ENCODE measurements around the gene HIPK2. TPM values are rescaled to one million over a fixed set of nuclear protein-coding genes. Genes with fewer than 3 reads are reported as not detected.

Gene HIPK2
- total and polyA plus RNA-seq, 2 of the 4 experiments (the other 2 are of a cell fraction) = 22.0 to 27.1 TPM

DNA sequence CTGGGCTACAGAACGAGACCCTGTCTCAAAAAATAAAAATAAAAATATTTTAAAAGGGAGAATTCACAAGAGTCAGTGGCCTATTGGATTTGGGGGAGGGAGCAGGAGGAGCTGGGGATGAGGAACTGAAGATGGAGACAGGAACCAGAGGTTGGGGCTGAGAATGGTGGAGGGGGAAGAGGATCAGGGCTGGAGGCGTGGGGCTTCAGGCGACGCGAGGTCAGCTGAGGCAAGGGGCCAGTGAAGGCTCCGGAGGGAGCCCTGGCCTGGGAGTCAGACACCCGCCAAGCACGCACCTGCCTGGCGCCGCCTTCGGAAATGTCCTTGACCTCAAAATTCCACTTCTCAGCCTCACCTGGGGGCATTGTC, 255.0 kb downstream of the HIPK2 start:
- H3K9me1 ChIP-seq (ENCODE audit: insufficient read depth, low read length) = peaks cover 4% of the 10 kb centered on the region
- H3K18ac ChIP-seq (ENCODE audit: low read depth, low read length) = no peak overlapping the region
- no peak overlapping the region for H4K91ac ChIP-seq (ENCODE audit: insufficient read depth, low read depth, low read length)
- H2AK9ac ChIP-seq (replicated peaks; ENCODE audit: low read depth, low read length, poor library complexity) = no peak overlapping the region
- no peak overlapping the region for H4K5ac ChIP-seq (ENCODE audit: low read depth, low read length)
- TF ChIP-seq, protein P1, sequence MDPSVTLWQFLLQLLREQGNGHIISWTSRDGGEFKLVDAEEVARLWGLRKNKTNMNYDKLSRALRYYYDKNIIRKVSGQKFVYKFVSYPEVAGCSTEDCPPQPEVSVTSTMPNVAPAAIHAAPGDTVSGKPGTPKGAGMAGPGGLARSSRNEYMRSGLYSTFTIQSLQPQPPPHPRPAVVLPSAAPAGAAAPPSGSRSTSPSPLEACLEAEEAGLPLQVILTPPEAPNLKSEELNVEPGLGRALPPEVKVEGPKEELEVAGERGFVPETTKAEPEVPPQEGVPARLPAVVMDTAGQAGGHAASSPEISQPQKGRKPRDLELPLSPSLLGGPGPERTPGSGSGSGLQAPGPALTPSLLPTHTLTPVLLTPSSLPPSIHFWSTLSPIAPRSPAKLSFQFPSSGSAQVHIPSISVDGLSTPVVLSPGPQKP (IDR thresholded peaks at IDR 0.05; ENCODE audit: borderline replicate concordance, low read depth, low read length) = no peak
- TF ChIP-seq RAD21 (IDR thresholded peaks at IDR 0.05; ENCODE audit: low read length) (no peak), RFX5 (IDR thresholded peaks at IDR 0.05; ENCODE audit: low read depth, low read length) (no peak), MAFK (IDR thresholded peaks at IDR 0.05; ENCODE audit: low read depth, low read length) (no peak), NFE2L2 (IDR thresholded peaks at IDR 0.05; ENCODE audit: low read depth, low read length) (no peak), RCOR1 (IDR thresholded peaks at IDR 0.05; ENCODE audit: insufficient replicate concordance, low read length) (no peak), CEBPB (IDR thresholded peaks at IDR 0.05; ENCODE audit: low read depth, low read length) (no peak), BHLHE40 (IDR thresholded peaks at IDR 0.05; ENCODE audit: low read depth, low read length) (no peak), SMC3 (IDR thresholded peaks at IDR 0.05; ENCODE audit: low read depth, low read length) (no peak), POLR2A (IDR thresholded peaks at IDR 0.05; ENCODE audit: low read depth, low read length) (no peak), USF2 (IDR thresholded peaks at IDR 0.05; ENCODE audit: low read depth, low read length) (no peak)
- TF ChIP-seq, protein P2, sequence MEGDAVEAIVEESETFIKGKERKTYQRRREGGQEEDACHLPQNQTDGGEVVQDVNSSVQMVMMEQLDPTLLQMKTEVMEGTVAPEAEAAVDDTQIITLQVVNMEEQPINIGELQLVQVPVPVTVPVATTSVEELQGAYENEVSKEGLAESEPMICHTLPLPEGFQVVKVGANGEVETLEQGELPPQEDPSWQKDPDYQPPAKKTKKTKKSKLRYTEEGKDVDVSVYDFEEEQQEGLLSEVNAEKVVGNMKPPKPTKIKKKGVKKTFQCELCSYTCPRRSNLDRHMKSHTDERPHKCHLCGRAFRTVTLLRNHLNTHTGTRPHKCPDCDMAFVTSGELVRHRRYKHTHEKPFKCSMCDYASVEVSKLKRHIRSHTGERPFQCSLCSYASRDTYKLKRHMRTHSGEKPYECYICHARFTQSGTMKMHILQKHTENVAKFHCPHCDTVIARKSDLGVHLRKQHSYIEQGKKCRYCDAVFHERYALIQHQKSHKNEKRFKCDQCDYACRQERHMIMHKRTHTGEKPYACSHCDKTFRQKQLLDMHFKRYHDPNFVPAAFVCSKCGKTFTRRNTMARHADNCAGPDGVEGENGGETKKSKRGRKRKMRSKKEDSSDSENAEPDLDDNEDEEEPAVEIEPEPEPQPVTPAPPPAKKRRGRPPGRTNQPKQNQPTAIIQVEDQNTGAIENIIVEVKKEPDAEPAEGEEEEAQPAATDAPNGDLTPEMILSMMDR (conservative IDR thresholded peaks at IDR 0.05; ENCODE audit: low read depth, low read length) = no peak
- in situ Hi-C loops (cut with MboI; ENCODE audit: low sequenced_read_pairs) (no loop called here), intact Hi-C loops (cut with micrococcal nuclease) (no loop called here), dilution Hi-C loops (cut with HindIII; ENCODE audit: low sequenced_read_pairs, unreplicated experiment) (no loop called here)
- H3K9me3 ChIP-seq (ENCODE audit: control insufficient read depth, insufficient read depth, low read length) = peaks cover 4% of the 10 kb centered on the region
- no peak overlapping the region for H2AFZ ChIP-seq (replicated peaks; ENCODE audit: low read length, poor library complexity)
- H3K27me3 ChIP-seq (ENCODE audit: control insufficient read depth, insufficient read depth, low read length) = peaks cover 43% of the 10 kb centered on the region
- no peak overlapping the region for H3K56ac ChIP-seq (ENCODE audit: extremely low read depth, insufficient read depth, low read length)
- no peak overlapping the region for H2AK5ac ChIP-seq (ENCODE audit: low read depth, low read length)
- no peak overlapping the region for H2BK120ac ChIP-seq (ENCODE audit: low read depth, low read length)
- CTCF ChIA-PET = no interaction called here
- H3K4me3 ChIP-seq (ENCODE audit: insufficient read depth, low read depth, low read length) = no peak overlapping the region
- H3K4me2 ChIP-seq (ENCODE audit: low read depth, low read length) = no peak overlapping the region
- H3K79me1 ChIP-seq (ENCODE audit: low read depth in 1 of 2, low read length in 2 of 2) = no peaks in the 10 kb centered on the region
- DNase-seq (no peak), ATAC-seq (ENCODE audit: low read depth) (no peak)
- no TSS peak for BruUV-seq (replicated peaks)
- no peak overlapping the region for H3K27ac ChIP-seq (ENCODE audit: insufficient read depth, low read length)
- H2BK20ac ChIP-seq (ENCODE audit: low read depth, low read length) = no peak overlapping the region
- H3K4ac ChIP-seq (ENCODE audit: low read depth, low read length) = no peak overlapping the region
- H2BK15ac ChIP-seq (ENCODE audit: low read depth, low read length) = no peak overlapping the region
- no peak overlapping the region for H4K8ac ChIP-seq (ENCODE audit: low read depth in 2 of 2, low read length in 2 of 2)
- no peaks in the 10 kb centered on the region for H3K36me3 ChIP-seq (ENCODE audit: control insufficient read depth, insufficient read depth, low read length)
- H3K9ac ChIP-seq (ENCODE audit: low read depth, low read length) = no peak overlapping the region
- peaks cover 6% of the 10 kb centered on the region; the same call in 1 of the 2 replicates for H3K4me1 ChIP-seq (ENCODE audit: control insufficient read depth, insufficient read depth, low read length)
- no peak overlapping the region for H3K14ac ChIP-seq (replicated peaks; ENCODE audit: low read depth, low read length)
- no peak overlapping the region for H2BK5ac ChIP-seq (ENCODE audit: low read depth, low read length, poor library complexity, severe bottlenecking)
- H4K20me1 ChIP-seq (ENCODE audit: insufficient read depth, low read length) = peaks cover 4% of the 10 kb centered on the region; the same call in 1 of the 2 replicates
- no CpG with 5 or more reads among the region's 11 CpGs for WGBS, 2 experiments (ENCODE audit: extremely low coverage in 2 of 2, insufficient read length in 1 of 2)
- H3K23ac ChIP-seq (ENCODE audit: low read depth, low read length) = no peak overlapping the region
- POLR2A ChIA-PET (ENCODE audit: unreplicated experiment) = no interaction called here

Data from IMR-90 (cell line).